DOHH2 (cell line): Measurements from ENCODE around the gene LARGE1.

Experiments used
- H3F3A ChIP-seq: fragments of 200-600 bp; sonication (generic), shearing (Covaris generic); 2 replicates; pipeline ENCODE4 v1.6.0; 2016; ENCODE audit warnings: antibody characterized with exemption, mild to moderate bottlenecking; ENCODE audit not compliant: control insufficient read depth, insufficient read depth
- H3K27ac ChIP-seq: fragments of 200-600 bp; sonication (generic); 2 replicates; pipeline ENCODE4 v1.5.1; 2014; ENCODE audit warnings: low read depth, mild to moderate bottlenecking, low read length, moderate library complexity
- H3K27me3 ChIP-seq: fragments of 200-600 bp; sonication (generic); 2 replicates; pipeline ENCODE4 v1.6.1; 2014; ENCODE audit warnings: mild to moderate bottlenecking, low read length, mixed read lengths; ENCODE audit not compliant: control insufficient read depth
- H3K36me3 ChIP-seq: fragments of 200-600 bp; sonication (generic); 2 replicates; pipeline ENCODE4 v1.6.1; 2014; ENCODE audit warnings: mild to moderate bottlenecking, low read length, moderate library complexity, mixed read lengths; ENCODE audit not compliant: control insufficient read depth
- H3K4me1 ChIP-seq: fragments of 200-600 bp; sonication (generic); 2 replicates; pipeline ENCODE4 v1.6.1; 2014; ENCODE audit warnings: mild to moderate bottlenecking, low read length, mixed read lengths; ENCODE audit not compliant: control insufficient read depth
- H3K4me2 ChIP-seq: fragments of 200-600 bp; sonication (generic); 2 replicates; pipeline ENCODE4 v1.6.0; 2014; ENCODE audit warnings: mild to moderate bottlenecking, low read length, moderate library complexity
- H3K4me3 ChIP-seq: fragments of 200-600 bp; sonication (generic); 2 replicates; pipeline ENCODE4 v1.5.1; 2014; ENCODE audit warnings: mild to moderate bottlenecking, low read length, mixed read lengths
- H3K79me2 ChIP-seq: fragments of 200-600 bp; sonication (generic); 2 replicates; pipeline ENCODE4 v1.6.1; 2014; ENCODE audit warnings: mild to moderate bottlenecking, low read length, mixed read lengths; ENCODE audit not compliant: control insufficient read depth
- H3K9me2 ChIP-seq: fragments of 200-600 bp; sonication (generic); replicated peaks from 2 replicates; pipeline ENCODE4 v1.6.1; 2014; ENCODE audit warnings: mild to moderate bottlenecking, low read length, mixed read lengths; ENCODE audit not compliant: control insufficient read depth
- H3K9me3 ChIP-seq: fragments of 200-600 bp; sonication (generic); 2 replicates; pipeline ENCODE4 v1.6.1; 2014; ENCODE audit warnings: antibody characterized with exemption, low read length, mixed read lengths; ENCODE audit not compliant: control insufficient read depth, insufficient read depth
- H4K20me1 ChIP-seq: fragments of 200-600 bp; sonication (generic); 2 replicates; pipeline ENCODE4 v1.6.0; 2014; ENCODE audit warnings: low read depth, mild to moderate bottlenecking, antibody characterized with exemption, low read length, moderate library complexity; ENCODE audit not compliant: control insufficient read depth, insufficient read depth
- EZH2phosphoT487 ChIP-seq: fragments of 200-600 bp; sonication (generic); IDR thresholded peaks from 2 replicates; pipeline ENCODE4 v1.6.1; 2017; ENCODE audit warnings: borderline replicate concordance, mild to moderate bottlenecking, antibody characterized with exemption, low read length, moderate library complexity, mixed read lengths
- TF ChIP-seq, protein P1 (sequence below): fragments of 200-600 bp; sonication (generic); IDR thresholded peaks from one replicate; pipeline ENCODE4 v1.5.1; 2014; ENCODE audit warnings: antibody characterized with exemption, mild to moderate bottlenecking, low read depth, low read length; ENCODE audit not compliant: poor library complexity, severe bottlenecking

LARGE1 gene

DNA sequence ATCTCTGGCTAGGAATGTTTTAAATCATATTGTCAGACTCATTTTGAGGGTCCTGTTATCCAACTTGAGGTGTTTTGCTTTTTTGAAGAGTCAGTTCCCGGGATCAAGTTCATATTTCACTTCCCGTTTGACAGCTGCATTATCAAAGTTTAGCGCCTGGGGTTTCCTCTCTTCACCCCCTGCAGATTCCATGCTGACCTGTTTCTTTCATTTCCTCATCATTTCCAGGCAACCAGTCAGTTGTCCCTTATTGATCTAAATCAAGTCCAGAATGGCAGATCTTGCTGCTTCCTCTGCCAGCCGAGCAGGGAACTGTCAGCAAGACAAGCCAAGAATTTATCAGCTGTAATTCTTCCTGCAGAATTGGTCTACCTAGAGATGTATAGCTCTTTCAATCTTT, 664.5 kb downstream of the LARGE1 start:
- no peaks in the 10 kb centered on the region for H3K9me2 ChIP-seq
- H4K20me1 ChIP-seq = no peaks in the 10 kb centered on the region
- no peaks in the 10 kb centered on the region for H3K79me2 ChIP-seq
- peak overlapping the region; percentile 61 for H3K27ac ChIP-seq
- peak overlapping the region; percentile 51 for H3K4me3 ChIP-seq
- H3K36me3 ChIP-seq = no peaks in the 10 kb centered on the region
- no peak for TF ChIP-seq EZH2phosphoT487
- TF ChIP-seq, protein P1, sequence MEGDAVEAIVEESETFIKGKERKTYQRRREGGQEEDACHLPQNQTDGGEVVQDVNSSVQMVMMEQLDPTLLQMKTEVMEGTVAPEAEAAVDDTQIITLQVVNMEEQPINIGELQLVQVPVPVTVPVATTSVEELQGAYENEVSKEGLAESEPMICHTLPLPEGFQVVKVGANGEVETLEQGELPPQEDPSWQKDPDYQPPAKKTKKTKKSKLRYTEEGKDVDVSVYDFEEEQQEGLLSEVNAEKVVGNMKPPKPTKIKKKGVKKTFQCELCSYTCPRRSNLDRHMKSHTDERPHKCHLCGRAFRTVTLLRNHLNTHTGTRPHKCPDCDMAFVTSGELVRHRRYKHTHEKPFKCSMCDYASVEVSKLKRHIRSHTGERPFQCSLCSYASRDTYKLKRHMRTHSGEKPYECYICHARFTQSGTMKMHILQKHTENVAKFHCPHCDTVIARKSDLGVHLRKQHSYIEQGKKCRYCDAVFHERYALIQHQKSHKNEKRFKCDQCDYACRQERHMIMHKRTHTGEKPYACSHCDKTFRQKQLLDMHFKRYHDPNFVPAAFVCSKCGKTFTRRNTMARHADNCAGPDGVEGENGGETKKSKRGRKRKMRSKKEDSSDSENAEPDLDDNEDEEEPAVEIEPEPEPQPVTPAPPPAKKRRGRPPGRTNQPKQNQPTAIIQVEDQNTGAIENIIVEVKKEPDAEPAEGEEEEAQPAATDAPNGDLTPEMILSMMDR = no peak
- no peaks in the 10 kb centered on the region for H3F3A ChIP-seq
- peaks cover 59% of the 10 kb centered on the region for H3K4me1 ChIP-seq
- peak overlapping the region; percentile 70 for H3K4me2 ChIP-seq
- no peaks in the 10 kb centered on the region for H3K27me3 ChIP-seq
- H3K9me3 ChIP-seq = no peaks in the 10 kb centered on the region

DNA sequence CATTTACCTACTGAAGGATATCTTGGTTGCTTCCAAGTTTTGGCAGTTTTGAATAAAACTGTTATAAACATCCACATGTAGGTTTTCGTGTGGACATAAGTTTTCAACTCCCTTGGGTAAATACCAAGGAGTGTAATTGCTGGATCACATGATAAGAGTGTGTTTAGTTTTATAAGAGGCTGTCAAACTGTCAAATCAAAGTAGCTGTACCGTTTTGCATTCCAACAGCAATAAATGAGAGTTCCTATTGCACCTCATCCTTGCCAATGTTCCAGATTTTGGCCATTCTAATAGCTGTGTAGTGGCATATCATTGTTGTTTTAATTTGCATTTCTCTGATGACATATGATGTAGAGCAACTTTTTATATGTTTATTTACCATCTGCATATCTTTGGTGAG, 671.3 kb downstream of the LARGE1 start:
- Histone ChIP-seq H3K4me1 (peaks cover 2% of the 10 kb centered on the region), H3K9me2 (no peaks in the 10 kb centered on the region), H3K9me3 (no peaks in the 10 kb centered on the region; the same call in 1 of the 2 replicates), H4K20me1 (no peaks in the 10 kb centered on the region), H3K79me2 (no peaks in the 10 kb centered on the region), H3K4me3 (no peak overlapping the region), H3K36me3 (no peaks in the 10 kb centered on the region), H3K27me3 (no peaks in the 10 kb centered on the region), H3K27ac (no peak overlapping the region), H3F3A (no peaks in the 10 kb centered on the region), H3K4me2 (no peak overlapping the region)
- TF ChIP-seq EZH2phosphoT487 = no peak
- TF ChIP-seq, protein P1 = no peak

GRCh38 chr22:33247758-33248157, 672.5 kb downstream of the LARGE1 start:
- H3K9me2 ChIP-seq = no peaks in the 10 kb centered on the region
- H3K27ac ChIP-seq = no peak overlapping the region
- peaks cover 4% of the 10 kb centered on the region for H3K4me1 ChIP-seq
- H3K9me3 ChIP-seq = peaks cover 4% of the 10 kb centered on the region; the same call in 1 of the 2 replicates
- H3K79me2 ChIP-seq = no peaks in the 10 kb centered on the region
- H3F3A ChIP-seq = no peaks in the 10 kb centered on the region
- no peak overlapping the region for H3K4me3 ChIP-seq
- no peaks in the 10 kb centered on the region for H4K20me1 ChIP-seq
- no peaks in the 10 kb centered on the region for H3K36me3 ChIP-seq
- no peak for TF ChIP-seq EZH2phosphoT487
- TF ChIP-seq, protein P1 = no peak
- H3K4me2 ChIP-seq = no peak overlapping the region
- no peaks in the 10 kb centered on the region for H3K27me3 ChIP-seq

DNA sequence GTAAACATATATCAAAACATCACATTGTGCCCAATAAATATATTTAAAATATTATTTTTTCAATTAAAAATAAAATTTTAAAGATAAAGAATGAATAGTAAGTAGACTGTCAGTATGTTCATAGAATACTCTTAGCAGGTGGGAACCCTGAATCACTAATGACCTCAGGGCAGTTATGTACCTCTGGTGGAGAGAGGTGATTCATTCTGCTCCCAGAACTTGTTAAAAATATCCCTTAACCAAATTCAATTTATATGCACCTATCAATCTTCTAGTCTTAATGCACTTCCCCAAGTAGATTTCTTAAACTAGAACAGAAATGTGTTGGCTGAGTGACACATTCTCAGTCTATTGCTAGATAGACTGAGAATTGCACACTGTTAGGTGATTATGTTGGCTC, 678.2 kb downstream of the LARGE1 start:
- Histone ChIP-seq H4K20me1 (no peaks in the 10 kb centered on the region), H3K27ac (no peak overlapping the region), H3K9me2 (no peaks in the 10 kb centered on the region), H3K36me3 (no peaks in the 10 kb centered on the region), H3K9me3 (peaks cover 4% of the 10 kb centered on the region; the same call in 1 of the 2 replicates), H3K27me3 (no peaks in the 10 kb centered on the region), H3K4me1 (peaks cover 42% of the 10 kb centered on the region), H3K4me3 (no peak overlapping the region), H3F3A (no peaks in the 10 kb centered on the region), H3K79me2 (no peaks in the 10 kb centered on the region), H3K4me2 (no peak overlapping the region)
- TF ChIP-seq, protein P1 = no peak
- TF ChIP-seq EZH2phosphoT487 = no peak
